ENCODE data around the gene PTGDR2.

The PTGDR2 gene

DNA sequence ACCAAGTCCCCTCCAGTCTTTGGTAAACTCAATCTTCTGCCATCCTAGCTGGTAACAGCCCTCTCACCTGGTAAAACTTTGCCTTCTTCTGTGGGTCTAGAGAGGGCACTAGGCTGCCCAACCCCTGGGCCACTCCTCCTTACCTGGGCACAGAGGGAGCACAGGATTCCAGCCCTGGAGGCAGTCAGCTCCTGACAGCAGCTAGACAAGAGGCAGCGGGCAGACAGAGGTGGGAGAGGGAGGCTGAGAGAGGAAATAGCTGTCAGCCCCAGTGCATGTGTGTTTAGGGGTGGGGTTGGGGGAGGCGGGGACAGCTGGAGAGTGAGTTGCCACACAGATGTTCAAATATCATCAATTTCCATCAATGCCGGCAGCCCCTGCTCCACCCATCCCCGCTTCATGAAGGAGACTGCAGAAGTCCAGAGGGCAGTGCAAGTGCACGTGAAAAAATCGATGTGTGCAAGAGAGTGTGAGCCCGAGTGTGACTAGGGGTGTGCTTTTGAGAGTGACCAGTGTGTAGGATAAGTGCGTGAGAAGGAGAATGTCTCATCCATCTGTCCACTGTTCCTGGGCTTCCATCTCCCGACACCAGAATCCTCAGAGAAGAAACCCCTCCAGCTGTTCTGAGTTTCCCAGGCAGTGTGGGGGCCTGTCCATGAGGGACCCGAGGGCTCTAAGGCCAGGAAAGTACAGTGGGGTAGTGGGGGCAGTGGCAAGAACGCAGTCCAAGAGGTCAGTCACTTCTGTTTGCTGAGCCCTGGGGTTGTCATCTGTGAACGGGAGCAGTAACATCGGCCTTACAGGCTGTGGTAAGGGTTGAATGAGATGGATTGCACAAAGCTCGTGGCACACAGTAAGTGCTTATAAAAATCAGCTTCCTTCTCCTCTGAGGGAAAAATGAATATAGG lies at the start of gene PTGDR2:
Gene PTGDR2, minus strand, starts transcription at position 225 of the 908 bp plus-strand sequence. CDS start 2,228 bp downstream, outside the sequence.
- no peak for DNase-seq (ENCODE audit: low read depth)

- DNase-seq (ENCODE audit: low read depth) = no peak
Measured at GRCh38 chr11:60905047-60905446, 49.3 kb upstream of the PTGDR2 start.

- no peak for DNase-seq (ENCODE audit: low read depth)
Measured at GRCh38 chr11:60902625-60903024, 46.9 kb upstream of the PTGDR2 start.

DNA sequence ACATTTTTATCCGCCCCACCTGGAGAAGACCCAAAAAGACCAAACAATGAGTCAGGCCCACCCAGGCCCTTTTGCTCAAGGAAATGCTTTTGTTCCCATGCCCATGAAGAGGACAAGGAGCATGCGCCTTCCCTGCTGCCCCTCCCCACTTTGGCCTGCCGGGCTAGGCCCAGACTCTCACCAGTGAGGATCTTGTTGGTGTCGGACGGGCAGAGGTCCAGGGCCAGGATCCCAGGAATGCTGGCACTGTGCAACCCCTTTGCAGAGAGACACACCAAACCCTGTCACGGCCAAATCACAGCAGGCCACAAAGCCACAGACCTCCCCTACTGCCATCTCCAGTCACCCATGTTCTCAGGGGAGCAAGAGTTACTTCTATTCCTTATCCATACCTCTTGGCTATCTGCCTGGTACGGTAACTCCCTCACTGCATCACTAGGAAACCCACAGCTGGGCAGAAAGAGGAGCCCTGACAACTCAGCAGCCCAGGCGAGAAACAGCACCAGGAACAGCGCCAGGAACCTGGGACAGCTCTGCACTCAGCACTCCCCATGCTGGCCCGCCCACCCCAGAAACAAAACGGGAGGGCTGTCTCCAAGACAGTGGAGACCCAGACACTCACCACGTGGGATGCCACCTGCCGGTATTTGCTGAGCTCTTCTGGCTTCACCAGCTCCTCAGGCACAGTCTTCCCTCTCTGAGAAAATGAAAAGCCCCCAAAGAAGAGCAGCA lies 45.1 kb upstream of the PTGDR2 start:
- no peak for DNase-seq (ENCODE audit: low read depth)

DNA sequence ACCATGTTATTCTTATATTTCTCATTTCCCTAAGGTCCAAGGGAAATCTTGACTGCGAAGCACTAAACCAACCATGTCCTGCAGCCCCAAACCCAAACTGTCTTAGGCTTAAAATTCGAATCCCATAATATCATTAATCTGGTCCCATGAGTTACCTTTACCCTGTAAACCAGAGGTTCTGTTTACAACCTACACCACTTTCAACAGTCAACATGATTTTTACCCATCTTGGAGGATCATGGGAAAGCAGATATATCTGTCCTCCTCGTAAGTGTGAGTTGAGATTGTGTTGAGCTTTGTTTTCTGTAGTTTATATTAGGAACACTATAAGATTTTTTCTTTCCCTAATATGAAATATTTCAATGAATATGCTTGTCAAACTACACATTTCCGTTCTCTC lies 44.2 kb upstream of the PTGDR2 start:
- no peak for DNase-seq (ENCODE audit: low read depth)

DNA sequence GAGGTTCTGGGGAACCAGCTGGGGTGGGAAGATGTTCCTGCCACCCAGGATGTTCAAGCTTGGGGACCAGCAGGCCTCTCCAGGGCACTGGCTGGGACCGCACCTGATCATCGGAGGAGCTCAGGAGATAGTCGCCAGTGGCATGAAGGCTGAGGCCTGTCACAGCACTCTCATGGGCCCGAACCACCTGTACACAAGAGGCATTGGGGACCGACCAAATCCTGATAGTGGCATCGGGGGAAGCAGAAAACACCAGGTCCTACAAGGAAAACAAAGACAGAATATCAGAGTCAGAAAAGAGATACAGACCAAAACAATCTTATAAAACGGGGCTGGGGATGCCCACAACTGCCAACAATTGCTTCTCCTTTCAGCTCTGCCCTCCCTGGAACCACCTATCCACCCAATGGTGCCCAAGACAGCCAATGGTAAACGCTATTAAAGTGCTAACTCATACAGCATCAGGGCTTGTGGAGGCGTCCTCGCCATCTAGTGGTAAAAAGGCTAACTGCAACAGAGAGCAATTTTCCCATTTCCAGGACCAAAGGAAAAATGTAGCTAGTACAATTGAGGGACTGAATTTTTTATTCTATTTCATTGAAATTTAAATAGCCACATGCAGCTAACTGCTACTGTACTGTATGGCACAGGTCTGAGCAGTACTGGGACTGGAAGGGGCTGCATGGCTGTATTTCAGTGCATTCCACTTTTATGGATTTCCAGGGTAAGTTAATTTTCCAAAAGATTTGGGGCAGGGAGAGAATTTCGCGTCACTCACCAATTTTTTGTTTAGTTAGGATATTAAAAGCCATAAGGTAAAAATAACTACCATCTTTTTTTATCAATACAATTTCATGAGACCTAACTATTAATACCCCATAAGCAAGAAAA lies 43.5 kb upstream of the PTGDR2 start:
- no peak for DNase-seq (ENCODE audit: low read depth)

DNA sequence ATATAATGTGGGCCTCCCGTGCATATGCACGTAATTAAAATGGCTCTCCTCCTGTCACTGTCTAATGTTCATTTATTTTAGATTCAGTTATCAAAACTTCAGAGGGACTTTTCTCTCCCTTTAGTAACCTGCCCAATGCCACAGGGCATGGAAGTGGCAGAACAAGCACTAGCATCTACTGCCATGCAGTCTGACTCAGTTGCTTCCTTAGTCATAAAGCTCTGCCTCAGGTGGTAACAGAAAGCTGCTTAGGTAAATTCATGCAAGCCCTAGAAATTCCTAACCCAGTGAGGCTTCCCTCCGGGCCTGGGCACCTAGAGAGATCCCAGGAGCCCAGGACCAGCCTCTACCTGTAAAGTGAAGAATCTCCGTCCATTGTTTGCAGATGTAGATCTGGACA lies 41.7 kb upstream of the PTGDR2 start:
- no peak for DNase-seq (ENCODE audit: low read depth)

DNA sequence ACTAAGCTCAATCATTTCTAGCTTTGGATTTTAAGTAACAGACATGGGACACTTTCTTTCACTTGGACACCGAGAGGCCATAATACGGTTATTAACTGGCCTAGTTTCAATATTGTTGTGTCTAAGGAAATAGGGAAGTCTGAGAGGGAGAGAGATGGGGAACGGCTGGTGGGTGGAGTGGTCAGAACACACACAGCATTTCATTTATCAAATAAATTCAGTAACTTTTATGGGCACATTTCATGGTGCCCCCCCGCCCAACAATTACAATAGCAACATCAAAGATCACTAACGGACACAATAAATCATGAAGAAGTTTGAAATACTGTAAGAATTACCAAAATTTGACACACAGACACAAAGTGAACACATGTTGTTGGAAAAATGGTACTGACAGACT lies 39.9 kb upstream of the PTGDR2 start:
- DNase-seq (ENCODE audit: low read depth) = no peak

- no peak for DNase-seq (ENCODE audit: low read depth)
Measured at GRCh38 chr11:60891103-60891741, 35.5 kb upstream of the PTGDR2 start.

DNA sequence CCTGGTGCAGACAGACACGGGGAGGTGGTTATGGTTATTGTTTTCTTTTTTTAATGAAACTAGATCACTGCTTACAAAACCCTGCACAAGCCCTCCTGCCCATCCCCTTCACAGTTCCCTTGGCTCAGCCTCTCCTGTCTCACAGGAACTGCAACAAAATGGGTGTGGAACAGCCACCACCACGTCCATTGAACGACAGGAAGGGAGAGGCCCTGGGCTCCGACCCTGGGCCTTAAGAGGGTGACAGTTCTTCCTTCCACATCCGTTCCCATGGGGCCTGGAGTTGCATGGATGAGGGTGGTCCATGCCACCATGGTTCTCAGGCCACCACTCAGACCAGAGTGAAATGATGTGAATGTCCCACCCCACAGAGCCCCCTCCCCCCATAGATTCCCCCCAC lies 34.9 kb upstream of the PTGDR2 start:
- DNase-seq (ENCODE audit: low read depth) = no peak

DNA sequence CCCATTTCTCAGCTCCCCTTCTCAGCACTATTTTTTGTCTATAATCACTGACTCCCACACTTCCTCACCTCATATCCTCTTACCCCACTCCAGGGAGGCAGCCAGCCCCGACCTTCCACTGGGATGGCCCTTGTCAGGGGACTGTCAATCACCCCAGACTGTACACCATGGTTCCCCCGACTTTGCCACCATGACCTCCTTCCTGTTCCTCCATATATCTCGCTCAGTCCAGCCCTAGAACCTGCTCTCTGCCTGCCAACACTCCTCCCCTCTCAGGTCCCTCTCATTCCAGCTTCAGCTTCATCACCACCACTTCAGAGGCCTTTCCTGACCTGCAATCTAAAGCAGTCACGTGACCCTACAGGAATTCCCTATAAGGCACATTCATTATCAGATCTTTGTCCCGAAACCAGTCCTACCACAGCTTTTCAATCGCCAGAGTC lies 34.1 kb upstream of the PTGDR2 start:
- DNase-seq (ENCODE audit: low read depth) = no peak

- no peak for DNase-seq (ENCODE audit: low read depth)
Measured at GRCh38 chr11:60887556-60887955, 31.8 kb upstream of the PTGDR2 start.

DNA sequence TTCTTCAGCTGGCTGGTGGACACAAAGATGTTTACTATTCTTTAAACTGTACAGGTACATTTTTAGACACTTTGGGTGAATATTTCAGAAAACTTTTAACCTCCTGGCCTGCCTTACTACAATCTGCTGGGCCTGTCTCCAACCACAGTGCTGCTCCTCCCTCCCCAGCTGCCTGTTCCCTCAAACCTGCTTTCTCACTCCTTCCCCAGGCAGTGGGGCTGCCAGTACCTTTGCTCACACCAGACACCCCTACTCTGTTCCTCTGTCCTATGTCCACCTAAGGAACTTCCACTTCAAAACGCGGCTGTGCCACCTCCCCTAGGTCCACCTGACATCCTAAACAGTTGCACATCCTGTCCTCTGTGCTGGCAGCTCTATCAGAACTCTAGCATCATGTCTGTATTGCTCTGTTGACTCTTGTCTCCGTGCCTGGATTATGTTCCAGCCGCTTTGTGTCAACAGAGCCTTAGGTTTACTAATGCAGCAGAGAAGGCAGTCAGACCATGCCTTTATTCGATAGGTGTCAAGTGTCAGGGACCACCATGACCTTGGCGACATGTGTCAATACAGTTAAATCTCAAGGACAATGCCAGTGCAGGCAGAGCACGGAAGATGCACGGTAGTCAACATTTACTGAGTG lies 25.0 kb upstream of the PTGDR2 start:
- no peak for DNase-seq (ENCODE audit: low read depth)

DNA sequence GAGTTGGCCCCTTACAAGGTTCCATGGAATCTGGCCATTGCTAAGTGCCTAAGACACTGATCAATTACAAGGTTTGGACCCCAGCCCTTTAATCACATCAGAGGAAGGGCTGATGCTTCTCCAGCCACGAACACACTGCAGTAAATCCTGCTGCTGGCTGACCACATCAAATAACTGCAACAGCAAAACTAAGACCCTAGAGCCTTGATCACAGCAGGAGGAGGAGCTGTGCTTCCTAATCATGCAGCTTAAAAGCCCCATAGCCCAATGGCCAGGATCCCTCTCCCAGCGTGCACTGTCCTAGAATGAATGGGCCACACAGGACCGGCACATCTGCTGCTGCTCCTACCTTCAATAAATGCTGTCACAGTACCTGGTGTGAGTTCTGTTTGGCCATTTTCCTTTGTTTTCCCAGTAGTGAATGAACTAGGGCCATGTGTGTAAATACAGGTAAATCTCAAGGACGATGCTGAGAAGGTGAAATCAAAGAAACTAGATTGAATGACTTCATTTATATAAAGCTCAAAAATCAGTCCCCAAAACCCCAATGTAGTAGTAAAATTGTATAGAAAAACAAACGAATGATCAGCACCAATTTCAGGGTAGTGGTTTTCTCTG lies 24.3 kb upstream of the PTGDR2 start:
- no peak for DNase-seq (ENCODE audit: low read depth)

- DNase-seq (ENCODE audit: low read depth) = no peak
Measured at GRCh38 chr11:60879104-60879503, 23.4 kb upstream of the PTGDR2 start.

GRCh38 chr11:60878245-60879101 lies 22.7 kb upstream of the PTGDR2 start:
- no peak for DNase-seq (ENCODE audit: low read depth)

- no peak for DNase-seq (ENCODE audit: low read depth)
Measured at GRCh38 chr11:60876168-60876485, 20.4 kb upstream of the PTGDR2 start.

GRCh38 chr11:60875366-60876167 lies 19.8 kb upstream of the PTGDR2 start:
- DNase-seq (ENCODE audit: low read depth) = no peak
